H54 (cell line): Measurements from ENCODE around the gene PI4KB.
A peak's percentile ranks its signal among the peaks of the same experiment; 100 is the strongest.

Experiments used
- DNase-seq: peaks from one replicate; pipeline ENCODE4 v3.0.0; 2011; ENCODE audit warnings: low spot score, mixed read lengths; ENCODE audit not compliant: insufficient read length
- FAIRE-seq: peaks from 3 replicates; lab custom pipeline; 2011; peaks lifted over from hg19 to GRCh38; lab: Jason Lieb, UNC
- POLR2A ChIP-seq: IDR thresholded peaks from 2 replicates; pipeline ENCODE4 v1.6.1; 2011; ENCODE audit warnings: low read depth, mild to moderate bottlenecking, low read length

PI4KB gene

GRCh38 chr1:151334822-151335221, 7.6 kb upstream of the PI4KB start:
- DNase-seq = no peak
- FAIRE-seq = no peak
- no peak for TF ChIP-seq POLR2A

GRCh38 chr1:151327903-151328674, 873 bp upstream of the PI4KB start:
- no peak for FAIRE-seq
- no peak; the same call in 1 of the 2 replicates for TF ChIP-seq POLR2A
- DNase-seq = peak; percentile 35

GRCh38 chr1:151326619-151327222, 495 bp downstream of the PI4KB start:
- TF ChIP-seq POLR2A = no peak
- DNase-seq (peak; percentile 75), FAIRE-seq (no peak)

GRCh38 chr1:151325646-151326429, 1.4 kb downstream of the PI4KB start:
- TF ChIP-seq POLR2A = no peak
- FAIRE-seq = no peak
- no peak for DNase-seq

- TF ChIP-seq POLR2A = no peak
- FAIRE-seq (no peak), DNase-seq (no peak)
Observed at GRCh38 chr1:151325231-151325630, 2.0 kb downstream of the PI4KB start.

GRCh38 chr1:151324390-151324930, 2.8 kb downstream of the PI4KB start:
- DNase-seq (no peak), FAIRE-seq (no peak)
- no peak for TF ChIP-seq POLR2A

- TF ChIP-seq POLR2A = no peak
- FAIRE-seq (no peak), DNase-seq (no peak)
Observed at GRCh38 chr1:151318975-151319374, 8.2 kb downstream of the PI4KB start.

GRCh38 chr1:151315565-151316235, 11.5 kb downstream of the PI4KB start:
- no peak for DNase-seq
- TF ChIP-seq POLR2A = no peak

GRCh38 chr1:151314137-151314875, 12.9 kb downstream of the PI4KB start:
- no peak for TF ChIP-seq POLR2A
- FAIRE-seq (no peak), DNase-seq (peak; percentile 89)

More at GRCh38 chr1:151315565-151316235, 11.5 kb downstream of the PI4KB start:
- FAIRE-seq = no peak

- no peak for FAIRE-seq
- TF ChIP-seq POLR2A = no peak
- no peak for DNase-seq
Observed at GRCh38 chr1:151313501-151313900, 13.7 kb downstream of the PI4KB start.

- no peak for FAIRE-seq
- no peak for TF ChIP-seq POLR2A
Observed at GRCh38 chr1:151312826-151313225, 14.4 kb downstream of the PI4KB start.

GRCh38 chr1:151312411-151312810, 14.8 kb downstream of the PI4KB start:
- no peak for DNase-seq
- FAIRE-seq = no peak
- no peak for TF ChIP-seq POLR2A

More at GRCh38 chr1:151312826-151313225, 14.4 kb downstream of the PI4KB start:
- DNase-seq = no peak
